Tibial nerve (tissue), 4 donors: Measurements from ENCODE around the gene MAFG. TPM values are rescaled to one million over a fixed set of nuclear protein-coding genes. Genes with fewer than 3 reads are reported as not detected.

Source experiments
- DNase-seq, 2 donors: peaks; one replicate each; pipeline ENCODE4 v3.0.0-alpha.2; 2019; ENCODE audit warnings: low spot score in 2 of 2
- H3K27ac ChIP-seq, 4 donors: fragments of 200-600 bp; sonication (generic) in 3 of 4; one replicate each; pipeline ENCODE4 v1.5.1; 2017 to 2019; ENCODE audit warnings: mild to moderate bottlenecking in 1 of 4
- H3K27me3 ChIP-seq, 2 donors: fragments of 200-600 bp; sonication (generic) in 1 of 2; one replicate each; pipeline versions ENCODE4 v1.5.1 to v1.6.0; 2017 to 2019
- H3K36me3 ChIP-seq, 3 donors: fragments of 200-600 bp; sonication (generic); one replicate each; pipeline ENCODE4 v1.5.1; 2018 to 2019
- H3K4me1 ChIP-seq, 4 donors: fragments of 200-600 bp; sonication (generic) in 3 of 4; one replicate each; pipeline ENCODE4 v1.5.1; 2017 to 2019
- H3K4me3 ChIP-seq, 4 donors: fragments of 200-600 bp; sonication (generic) in 3 of 4; one replicate each; pipeline ENCODE4 v1.5.1; 2017 to 2019; ENCODE audit warnings: mild to moderate bottlenecking in 1 of 4, moderate library complexity in 1 of 4
- H3K9me3 ChIP-seq, 4 donors: fragments of 200-600 bp; sonication (generic) in 3 of 4; one replicate each; pipeline ENCODE4 v1.5.1; 2017 to 2019
- CTCF ChIP-seq, 5 experiments: fragments of 200-600 bp in 3 of 5; fragments of 450-650 bp in 2 of 5; sonication (generic) in 3 of 5; IDR thresholded peaks; one replicate each; pipeline ENCODE4 v1.5.1; 2016 to 2019; ENCODE audit warnings: antibody characterized with exemption in 5 of 5, mild to moderate bottlenecking in 3 of 5, moderate library complexity in 2 of 5
- EP300 ChIP-seq, 2 donors: sonication (generic); formaldehyde crosslinking; IDR thresholded peaks; one replicate each; pipeline ENCODE4 v1.6.1; 2017; ENCODE audit warnings: antibody characterized with exemption in 2 of 2, mild to moderate bottlenecking in 1 of 2
- POLR2A ChIP-seq, 2 donors: fragments of 450-650 bp; IDR thresholded peaks; one replicate each; pipeline ENCODE4 v1.6.1; 2017; ENCODE audit warnings: antibody characterized with exemption in 2 of 2, mild to moderate bottlenecking in 2 of 2, moderate library complexity in 2 of 2
- WGBS, 2 donors: methylation state at CpG; one replicate each; pipeline ENCODE4 v1.1.5; 2018; 5-methylcytosine and 5-hydroxymethylcytosine counted together
- total RNA-seq, 4 donors: library from RNA; depleted of rRNA; stranded (reverse); fragments of >200 nt; gene quantifications; one replicate each; pipeline ENCODE4 v1.1.0, GENCODE V29; 2016

Gene MAFG
- total RNA-seq, 4 donors from 2014 or later: 17.9 to 25.5 (median 22.5) TPM

DNA sequence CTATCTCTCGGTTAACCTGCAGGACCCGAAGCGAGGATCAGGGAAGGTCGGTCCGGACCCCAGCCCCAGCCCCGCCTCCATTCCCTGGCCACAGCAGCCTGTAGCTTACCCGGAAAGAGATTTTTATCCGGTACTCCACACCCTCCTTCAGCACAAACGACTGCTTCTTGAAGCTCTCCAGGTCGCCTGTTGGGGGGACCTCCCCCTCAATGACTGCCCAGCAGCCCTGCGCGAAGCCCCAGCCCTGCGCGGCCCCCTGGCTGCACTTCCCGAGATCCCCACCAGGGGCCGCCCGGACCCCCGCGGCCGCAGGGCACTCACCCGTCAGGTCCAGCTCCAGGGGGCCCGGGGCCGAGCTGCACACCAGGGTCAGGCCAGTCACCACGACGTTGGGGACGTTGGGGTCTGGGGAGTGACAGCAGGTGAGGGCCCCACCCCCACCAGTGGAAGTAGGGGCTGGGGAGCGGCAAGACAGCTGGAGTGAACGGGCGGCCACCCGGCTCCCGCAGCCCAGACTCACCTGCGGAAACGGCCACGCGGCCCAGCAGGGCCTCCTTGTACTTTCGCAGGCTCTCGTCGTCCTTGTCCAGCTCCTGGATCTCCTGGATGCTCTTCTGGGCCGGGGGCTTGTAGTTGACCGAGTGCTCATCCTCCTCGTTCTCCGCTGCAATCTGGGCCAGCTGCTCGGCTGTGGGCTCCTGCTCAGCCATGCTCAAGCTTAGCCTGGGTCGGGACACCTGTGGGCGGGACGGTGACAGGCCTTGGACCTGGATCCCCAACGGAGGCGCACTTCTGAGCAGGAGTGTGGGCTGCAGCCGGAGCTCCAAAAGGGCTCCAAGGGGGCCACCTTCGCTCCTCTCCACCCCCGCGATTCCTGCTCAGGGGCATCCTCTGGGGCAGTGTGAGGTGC is 58.1 kb downstream of the MAFG start:
- no peak for DNase-seq
- H3K4me1 ChIP-seq: peaks cover 0 to 68% (median 40%) of the 10 kb centered on the region in 4 donors
- peak overlapping the region; percentile 88 to 99 (median 96) for H3K27ac ChIP-seq
- no peaks in the 10 kb centered on the region for H3K27me3 ChIP-seq
- no peaks in the 10 kb centered on the region for H3K9me3 ChIP-seq
- H3K36me3 ChIP-seq: peaks cover 0 to 51% (median 17%) of the 10 kb centered on the region in 3 donors
- H3K4me3 ChIP-seq: peak overlapping the region; percentile 71 to 97 (median 92)
- TF ChIP-seq EP300 (IDR thresholded peaks at IDR 0.05): no peak
- TF ChIP-seq CTCF (IDR thresholded peaks at IDR 0.05): peak; percentile 76 to 94 (median 87)
- whole genome bisulfite sequencing, 2 donors: 33 to 41% methylated on average over 30 to 34 of the region's 52 CpGs

DNA sequence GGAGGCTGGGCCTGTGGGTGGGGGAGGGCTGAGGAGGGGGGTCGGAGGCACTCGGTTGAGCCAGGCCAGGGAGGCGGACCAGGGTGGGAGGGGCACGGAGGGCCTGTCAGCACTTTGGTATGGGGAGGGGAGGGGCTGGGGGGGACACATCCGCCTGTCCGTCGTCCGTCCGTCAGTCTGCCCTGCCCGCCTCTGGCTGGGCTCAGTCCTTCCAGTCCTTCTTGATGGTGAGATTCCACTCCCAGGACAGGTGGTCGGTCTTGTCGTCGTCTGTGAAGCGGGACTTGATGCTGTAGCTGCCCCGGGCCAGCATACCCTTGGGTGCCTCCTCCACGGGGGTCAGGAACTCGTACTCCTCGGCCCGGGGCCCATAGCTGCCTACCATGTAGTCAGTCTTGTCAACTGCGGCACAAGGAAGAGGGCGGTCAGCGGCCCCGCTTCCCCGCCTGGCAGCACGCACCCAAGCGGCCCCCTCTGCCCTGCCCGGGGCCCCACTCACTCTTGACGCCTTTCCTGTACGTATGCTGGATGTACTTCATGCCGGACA is 58.8 kb downstream of the MAFG start:
- DNase-seq: no peak
- 57 to 87% methylated on average over 10 to 30 of the region's 30 CpGs for WGBS, 2 donors
- TF ChIP-seq POLR2A (IDR thresholded peaks at IDR 0.05) (no peak), CTCF (IDR thresholded peaks at IDR 0.05) (no peak), EP300 (IDR thresholded peaks at IDR 0.05) (no peak)
- no peaks in the 10 kb centered on the region for H3K9me3 ChIP-seq
- peak overlapping the region in 2 of 4 donors; percentile 91 to 97 for H3K4me3 ChIP-seq
- H3K36me3 ChIP-seq: peaks cover 0 to 56% (median 17%) of the 10 kb centered on the region in 3 donors
- peaks cover 0 to 71% (median 40%) of the 10 kb centered on the region in 4 donors for H3K4me1 ChIP-seq
- peak overlapping the region; percentile 23 to 99 (median 93) for H3K27ac ChIP-seq
- H3K27me3 ChIP-seq: no peaks in the 10 kb centered on the region

Other genes with a start within 250 kb of the MAFG start
- gene ARL16, start 243.9 kb downstream of the MAFG start, total RNA-seq: 10 to 100 TPM; 22.1 to 37.9 (median 34.3) TPM
- gene HGS, start 243.7 kb downstream of the MAFG start, total RNA-seq: 100 to 1,000 TPM in 2 of 4 donors, 10 to 100 TPM in 2; 75.2 to 166 (median 104) TPM
- gene MRPL12, start 224.4 kb downstream of the MAFG start, total RNA-seq: 10 to 100 TPM; 26.1 to 63.3 (median 35.8) TPM
- gene SLC25A10, start 215.5 kb downstream of the MAFG start, total RNA-seq: 10 to 100 TPM; 10.8 to 32.1 (median 22.6) TPM
- gene GCGR, start 123.6 kb downstream of the MAFG start, total RNA-seq: 10 to 100 TPM in 2 of 4 donors, 1 to 10 TPM in 2; 1.8 to 14.7 (median 8.1) TPM
- 100 to 1,000 TPM in 1 of 4 donors, 10 to 100 TPM in 3; 78.7 to 105 (median 92.5) TPM for gene MCRIP1, start 94.4 kb downstream of the MAFG start, total RNA-seq
- 1 to 10 TPM in 1 of 4 donors, not detected in 3; 2.6 TPM for gene PPP1R27, start 92.7 kb downstream of the MAFG start, total RNA-seq
- 100 to 1,000 TPM; 385 to 594 (median 472) TPM for gene P4HB, start 67.2 kb downstream of the MAFG start, total RNA-seq
- 100 to 1,000 TPM; 190 to 484 (median 237) TPM for gene ARHGDIA, start 56.4 kb downstream of the MAFG start, total RNA-seq
- gene ALYREF, start 36.1 kb downstream of the MAFG start, total RNA-seq: 10 to 100 TPM; 44.5 to 67.2 (median 63.5) TPM
- 100 to 1,000 TPM in 3 of 4 donors, 10 to 100 TPM in 1; 95.4 to 116 (median 106) TPM for gene ANAPC11, start 36.0 kb downstream of the MAFG start, total RNA-seq
- 1 to 10 TPM in 3 of 4 donors, not detected in 1; 4.2 to 8.7 (median 5.4) TPM for gene NPB, start 25.5 kb downstream of the MAFG start, total RNA-seq
- 10 to 100 TPM; 36.0 to 64.9 (median 46.6) TPM for gene PCYT2, start 16.3 kb downstream of the MAFG start, total RNA-seq
- gene SIRT7, start 9.6 kb downstream of the MAFG start, total RNA-seq: 10 to 100 TPM; 22.3 to 42.2 (median 30.7) TPM
- 1 to 10 TPM; 6.3 to 9.9 (median 6.9) TPM for gene PYCR1, start 9.6 kb upstream of the MAFG start, total RNA-seq
- gene MYADML2, start 19.5 kb upstream of the MAFG start, total RNA-seq: not detected
- gene NOTUM, start 33.5 kb upstream of the MAFG start, total RNA-seq: not detected
- 10 to 100 TPM; 32.9 to 82.8 (median 55.6) TPM for gene ASPSCR1, start 49.9 kb upstream of the MAFG start, total RNA-seq
- gene CENPX, start 95.1 kb upstream of the MAFG start, total RNA-seq: 100 to 1,000 TPM in 1 of 4 donors, 10 to 100 TPM in 3; 69.9 to 143 (median 78.0) TPM
- gene LRRC45, start 95.6 kb upstream of the MAFG start, total RNA-seq: 10 to 100 TPM; 13.1 to 25.8 (median 15.3) TPM
- gene RAC3, start 103.9 kb upstream of the MAFG start, total RNA-seq: 10 to 100 TPM in 1 of 4 donors, 1 to 10 TPM in 3; 2.4 to 14.7 (median 5.4) TPM
- gene DCXR, start 110.0 kb upstream of the MAFG start, total RNA-seq: 100 to 1,000 TPM; 236 to 347 (median 269) TPM
- 10 to 100 TPM; 43.5 to 70.2 (median 64.4) TPM for gene RFNG, start 124.1 kb upstream of the MAFG start, total RNA-seq
- gene GPS1, start 124.2 kb upstream of the MAFG start, total RNA-seq: 100 to 1,000 TPM in 2 of 4 donors, 10 to 100 TPM in 2; 74.9 to 134 (median 92.9) TPM
- 100 to 1,000 TPM in 2 of 4 donors, 10 to 100 TPM in 2; 85.2 to 179 (median 106) TPM for gene DUS1L, start 138.1 kb upstream of the MAFG start, total RNA-seq
- gene FASN, start 170.5 kb upstream of the MAFG start, total RNA-seq: 100 to 1,000 TPM; 129 to 319 (median 160) TPM